ENCODE results near the gene TEKT2. TPM values are rescaled to one million over a fixed set of nuclear protein-coding genes. Genes with fewer than 3 reads are reported as not detected.

Gene TEKT2
- total and polyA plus RNA-seq, 2 of the 4 experiments (the other 2 are of a cell fraction) = 0.18 TPM; not detected in 1

- ATAC-seq (ENCODE audit: low read depth) (no peak), DNase-seq (no peak)
- Histone ChIP-seq H4K20me1 (ENCODE audit: insufficient read depth, low read length) (peaks cover 7% of the 10 kb centered on the region; the same call in 1 of the 2 replicates), H3K9ac (ENCODE audit: low read depth, low read length) (no peak overlapping the region), H3K4me1 (ENCODE audit: control insufficient read depth, insufficient read depth, low read length) (peaks cover 2% of the 10 kb centered on the region; the same call in 1 of the 2 replicates), H2AFZ (replicated peaks; ENCODE audit: low read length, poor library complexity) (no peak overlapping the region), H3K27me3 (ENCODE audit: control insufficient read depth, insufficient read depth, low read length) (no peaks in the 10 kb centered on the region), H3K23ac (ENCODE audit: low read depth, low read length) (no peak overlapping the region), H2BK20ac (ENCODE audit: low read depth, low read length) (no peak overlapping the region), H2BK15ac (ENCODE audit: low read depth, low read length) (no peak overlapping the region), H2AK5ac (ENCODE audit: low read depth, low read length) (no peak overlapping the region), H3K14ac (replicated peaks; ENCODE audit: low read depth, low read length) (no peak overlapping the region), H3K56ac (ENCODE audit: extremely low read depth, insufficient read depth, low read length) (no peak overlapping the region), H3K4me2 (ENCODE audit: low read depth, low read length) (no peak overlapping the region), H2AK9ac (replicated peaks; ENCODE audit: low read depth, low read length, poor library complexity) (no peak overlapping the region), H2BK5ac (ENCODE audit: low read depth, low read length, poor library complexity, severe bottlenecking) (no peak overlapping the region), H4K8ac (ENCODE audit: low read depth in 2 of 2, low read length in 2 of 2) (no peak overlapping the region), H3K9me1 (ENCODE audit: insufficient read depth, low read length) (0 out of 2 replicates have a peak, but pooled peaks cover under 1% of the 10 kb centered on the region), H3K36me3 (ENCODE audit: control insufficient read depth, insufficient read depth, low read length) (peaks cover 35% of the 10 kb centered on the region), H3K18ac (ENCODE audit: low read depth, low read length) (no peak overlapping the region), H3K79me1 (ENCODE audit: low read depth in 1 of 2, low read length in 2 of 2) (peaks cover 38 to 47% of the 10 kb centered on the region in 2 experiments), H3K4ac (ENCODE audit: low read depth, low read length) (no peak overlapping the region), H3K27ac (ENCODE audit: insufficient read depth, low read length) (no peak overlapping the region), H4K5ac (ENCODE audit: low read depth, low read length) (no peak overlapping the region), H3K9me3 (ENCODE audit: control insufficient read depth, insufficient read depth, low read length) (no peaks in the 10 kb centered on the region), H3K4me3 (ENCODE audit: insufficient read depth, low read depth, low read length) (no peak overlapping the region), H4K91ac (ENCODE audit: insufficient read depth, low read depth, low read length) (no peak overlapping the region), H2BK120ac (ENCODE audit: low read depth, low read length) (no peak overlapping the region)
- ChIA-PET CTCF (no interaction called here), POLR2A (ENCODE audit: unreplicated experiment) (no interaction called here)
- TF ChIP-seq BHLHE40 (IDR thresholded peaks at IDR 0.05; ENCODE audit: low read depth, low read length) (no peak), MAFK (IDR thresholded peaks at IDR 0.05; ENCODE audit: low read depth, low read length) (no peak), CEBPB (IDR thresholded peaks at IDR 0.05; ENCODE audit: low read depth, low read length) (no peak), FOS (IDR thresholded peaks at IDR 0.05; ENCODE audit: low read depth, low read length) (no peak), MXI1 (IDR thresholded peaks at IDR 0.05; ENCODE audit: borderline replicate concordance, low read depth, low read length) (no peak), RAD21 (IDR thresholded peaks at IDR 0.05; ENCODE audit: low read length) (no peak), SMC3 (IDR thresholded peaks at IDR 0.05; ENCODE audit: low read depth, low read length) (no peak), RFX5 (IDR thresholded peaks at IDR 0.05; ENCODE audit: low read depth, low read length) (no peak), CHD1 (IDR thresholded peaks at IDR 0.05; ENCODE audit: low read depth, low read length) (no peak), RCOR1 (IDR thresholded peaks at IDR 0.05; ENCODE audit: insufficient replicate concordance, low read length) (no peak)
- WGBS, 2 experiments (ENCODE audit: extremely low coverage in 2 of 2, insufficient read length in 1 of 2) = 100% methylated on average over 3 of the region's 7 CpGs; no CpG with 5 or more reads in 1 of the 2 experiments
- dilution Hi-C loops (cut with HindIII; ENCODE audit: low sequenced_read_pairs, unreplicated experiment) (no loop called here), intact Hi-C loops (cut with micrococcal nuclease) (no loop called here), in situ Hi-C loops (cut with MboI; ENCODE audit: low sequenced_read_pairs) (no loop called here)
- BruUV-seq (replicated peaks) = no TSS peak
Measured at GRCh38 chr1:36093226-36093625, 9.3 kb downstream of the TEKT2 start.

Measured in IMR-90 (cell line).